SK-N-SH (cell line): ENCODE measurements around the gene EYA2. TPM values are rescaled to one million over a fixed set of nuclear protein-coding genes. Genes with fewer than 3 reads are reported as not detected.

Experiments
- CTCF ChIA-PET: fragments of 300-600, 350-600 bp; formaldehyde crosslinking; extraction: SDS; loops from one replicate; lab custom pipeline; 2021; lab: Yijun Ruan, JAX
- POLR2A ChIA-PET: fragments of 350-600 bp; sonication (Branson Sonifier 250); formaldehyde crosslinking; extraction: SDS; loops from one replicate; lab custom pipeline; 2020; ENCODE audit warnings: antibody characterized with exemption, inconsistent platforms; lab: Yijun Ruan, JAX
- DNase-seq: peaks from one replicate; pipeline ENCODE4 v3.0.0; 2012
- H2AFZ ChIP-seq: fragments of 200-600 bp; sonication (generic); 2 replicates; pipeline ENCODE4 v1.8.1; 2016; ENCODE audit warnings: antibody characterized with exemption, mild to moderate bottlenecking, low read depth
- H3F3A ChIP-seq: fragments of 200-600 bp; sonication (generic); replicated peaks from 2 replicates; pipeline ENCODE3; 2016; ENCODE audit warnings: antibody characterized with exemption, mild to moderate bottlenecking; ENCODE audit not compliant: insufficient read depth
- H3K27ac ChIP-seq, 2 experiments: fragments of 200-500 bp in 1 of 2; fragments of 200-600 bp in 1 of 2; sonication (Bioruptor generic) in 1 of 2; sonication (generic), shearing (Covaris generic) in 1 of 2; 2 replicates each; pipeline versions ENCODE4 v1.5.1 to v1.6.1; 2014 to 2016; ENCODE audit warnings: low read depth in 2 of 2, inconsistent platforms in 1 of 2, low read length in 1 of 2, mild to moderate bottlenecking in 1 of 2, mixed read lengths in 1 of 2
- H3K27me3 ChIP-seq: fragments of 200-600 bp; sonication (generic), shearing (Covaris generic); 2 replicates; pipeline ENCODE4 v1.6.1; 2016; ENCODE audit warnings: mixed run types; ENCODE audit not compliant: insufficient read depth
- H3K36me3 ChIP-seq, 2 experiments: fragments of 200-500 bp in 1 of 2; fragments of 200-600 bp in 1 of 2; sonication (Bioruptor generic) in 1 of 2; sonication (generic) in 1 of 2; replicated peaks in 1 of 2; 2 replicates each; pipeline versions ENCODE3 to v1.5.1; 2014 to 2016; ENCODE audit warnings: low read length in 1 of 2, mild to moderate bottlenecking in 1 of 2; ENCODE audit not compliant: insufficient read depth in 2 of 2, control insufficient read depth in 1 of 2
- H3K4me1 ChIP-seq, 2 experiments: fragments of 200-500 bp in 1 of 2; fragments of 200-600 bp in 1 of 2; sonication (Bioruptor generic) in 1 of 2; sonication (generic), shearing (Covaris generic) in 1 of 2; 2 replicates each; pipeline versions ENCODE4 v1.5.1 to v1.6.1; 2014 to 2016; ENCODE audit warnings: low read depth in 1 of 2, low read length in 1 of 2, mixed run types in 1 of 2; ENCODE audit not compliant: insufficient read depth in 2 of 2, control insufficient read depth in 1 of 2
- H3K4me2 ChIP-seq: fragments of 200-600 bp; sonication (generic), shearing (Covaris generic); 2 replicates; pipeline ENCODE4 v1.6.1; 2017; ENCODE audit warnings: mixed run types
- H3K4me3 ChIP-seq, 2 experiments: fragments of 200-500 bp in 1 of 2; fragments of 200-600 bp in 1 of 2; sonication (Bioruptor generic) in 1 of 2; sonication (generic), shearing (Covaris generic) in 1 of 2; 2 replicates each; pipeline versions ENCODE4 v1.5.1 to v1.8.1; 2014 to 2016; ENCODE audit warnings: low read depth in 2 of 2, inconsistent platforms in 1 of 2, low read length in 1 of 2, mild to moderate bottlenecking in 1 of 2, mixed read lengths in 1 of 2, moderate library complexity in 1 of 2
- H3K79me2 ChIP-seq: fragments of 200-600 bp; sonication (generic); 2 replicates; pipeline ENCODE4 v1.8.1; 2017; ENCODE audit warnings: mild to moderate bottlenecking; ENCODE audit not compliant: insufficient read depth
- H3K9ac ChIP-seq: fragments of 200-600 bp; sonication (generic); 2 replicates; pipeline ENCODE4 v1.6.1; 2017; ENCODE audit warnings: mixed run types
- H3K9me2 ChIP-seq: fragments of 200-600 bp; sonication (generic); 2 replicates; pipeline ENCODE4 v1.6.1; 2017; ENCODE audit warnings: mixed run types
- H3K9me3 ChIP-seq: fragments of 200-600 bp; sonication (generic); 2 replicates; pipeline ENCODE4 v1.6.1; 2017; ENCODE audit warnings: mixed run types, mild to moderate bottlenecking, moderate library complexity
- H4K20me1 ChIP-seq: fragments of 200-600 bp; sonication (generic); 2 replicates; pipeline ENCODE4 v1.6.1; 2017; ENCODE audit warnings: mild to moderate bottlenecking, mixed run types; ENCODE audit not compliant: insufficient read depth
- EP300 ChIP-seq, 2 experiments: IDR thresholded peaks; 2 replicates each; pipeline versions ENCODE4 v1.4.0 to v1.6.1; 2012; ENCODE audit warnings: borderline replicate concordance in 1 of 2, low read depth in 1 of 2, low read length in 1 of 2
- FOSL2 ChIP-seq: IDR thresholded peaks from 2 replicates; pipeline ENCODE4 v1.4.0; 2012; ENCODE audit warnings: low read depth, mild to moderate bottlenecking, moderate library complexity, borderline replicate concordance
- JUND ChIP-seq: IDR thresholded peaks from 2 replicates; pipeline ENCODE4 v1.4.0; 2012
- MEF2A ChIP-seq: IDR thresholded peaks from 2 replicates; pipeline ENCODE4 v1.4.0; 2012; ENCODE audit warnings: low read depth, borderline replicate concordance
- NFIC ChIP-seq: IDR thresholded peaks from 2 replicates; pipeline ENCODE4 v1.4.0; 2012; ENCODE audit warnings: borderline replicate concordance
- NRF1 ChIP-seq: IDR thresholded peaks from 2 replicates; pipeline ENCODE4 v1.6.1; 2012; ENCODE audit warnings: low read depth, mild to moderate bottlenecking, low read length
- TCF12 ChIP-seq: IDR thresholded peaks from 2 replicates; pipeline ENCODE4 v1.4.0; 2012
- WGBS: methylation state at CpG from one replicate; pipeline ENCODE4 v1.1.6; 2017; ENCODE audit warnings: low lambda C conversion rate; 5-methylcytosine and 5-hydroxymethylcytosine counted together
- polyA plus RNA-seq, 3 experiments: library from polyadenylated mRNA; depleted of rRNA; stranded (reverse); fragments of >200 nt; gene quantifications; 2 replicates each; pipeline ENCODE4 v1.2.3, GENCODE V29; 2012
- TF ChIP-seq, protein P1 (sequence below): IDR thresholded peaks from 2 replicates; pipeline ENCODE4 v1.4.0; 2012; ENCODE audit warnings: low read depth, borderline replicate concordance
- TF ChIP-seq, protein P2 (sequence below): IDR thresholded peaks from 2 replicates; pipeline ENCODE4 v1.6.1; 2012; ENCODE audit warnings: mild to moderate bottlenecking, low read depth, low read length, moderate library complexity
- TF ChIP-seq, protein P3 (sequence below): IDR thresholded peaks from 2 replicates; pipeline ENCODE4 v1.4.0; 2012; ENCODE audit warnings: low read depth, borderline replicate concordance

Gene EYA2
- polyA plus RNA-seq, 1 of the 3 experiments (the other 2 are of a cell fraction) = 0.05 TPM

DNA sequence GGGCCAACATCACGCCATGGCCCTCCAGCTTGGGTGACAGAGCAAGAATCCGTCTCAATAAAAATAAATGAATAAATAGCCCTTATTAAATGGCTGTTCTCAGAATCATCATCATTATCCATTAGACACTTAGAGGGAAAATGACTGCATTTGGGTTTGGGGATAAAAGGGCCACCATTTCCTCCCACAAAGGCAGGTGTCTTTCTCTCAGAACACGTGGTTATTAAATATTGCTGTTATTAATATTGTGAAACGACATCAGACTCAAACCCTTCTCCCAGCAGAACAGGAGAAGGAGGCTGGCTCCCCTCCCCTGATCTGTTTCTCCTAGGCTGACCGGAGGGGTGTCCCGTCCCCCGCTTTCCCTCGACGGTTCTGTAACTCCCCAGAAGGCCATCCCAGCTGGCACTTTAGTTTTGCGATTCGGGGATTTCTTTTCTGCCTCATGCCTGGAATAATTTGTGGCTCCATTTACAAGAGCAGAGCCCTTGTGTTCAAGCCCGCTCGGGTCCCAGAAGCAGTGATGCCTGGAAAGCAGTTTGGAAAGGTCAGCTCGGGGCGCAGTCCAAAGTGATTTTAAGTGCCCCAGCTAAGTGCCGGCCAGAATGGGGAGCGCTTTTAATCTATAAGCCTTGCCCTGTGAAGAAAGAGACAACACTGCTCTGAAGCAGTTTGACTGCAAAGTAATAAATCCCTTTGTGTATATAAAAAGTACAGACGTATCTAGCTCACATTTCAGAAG, 41.9 kb downstream of the EYA2 start:
- Histone ChIP-seq H3K4me3 (no peak overlapping the region), H3K79me2 (no peaks in the 10 kb centered on the region), H2AFZ (no peak overlapping the region), H3K27ac (no peak overlapping the region), H3K4me2 (no peak overlapping the region), H3K36me3 (no peaks in the 10 kb centered on the region), H3K4me1 (no peaks in the 10 kb centered on the region), H3K27me3 (no peaks in the 10 kb centered on the region; the same call in 1 of the 2 replicates), H3F3A (no peaks in the 10 kb centered on the region), H4K20me1 (no peaks in the 10 kb centered on the region), H3K9ac (no peak overlapping the region), H3K9me3 (no peaks in the 10 kb centered on the region), H3K9me2 (no peaks in the 10 kb centered on the region)
- ChIA-PET POLR2A (no interaction called here), CTCF (no interaction called here)
- 68% methylated on average over 18 of the region's 18 CpGs for WGBS
- TF ChIP-seq, protein P1, sequence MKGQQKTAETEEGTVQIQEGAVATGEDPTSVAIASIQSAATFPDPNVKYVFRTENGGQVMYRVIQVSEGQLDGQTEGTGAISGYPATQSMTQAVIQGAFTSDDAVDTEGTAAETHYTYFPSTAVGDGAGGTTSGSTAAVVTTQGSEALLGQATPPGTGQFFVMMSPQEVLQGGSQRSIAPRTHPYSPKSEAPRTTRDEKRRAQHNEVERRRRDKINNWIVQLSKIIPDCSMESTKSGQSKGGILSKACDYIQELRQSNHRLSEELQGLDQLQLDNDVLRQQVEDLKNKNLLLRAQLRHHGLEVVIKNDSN = no peak
- no peak for TF ChIP-seq FOSL2
- TF ChIP-seq NFIC = no peak
- no peak for TF ChIP-seq MEF2A
- no peak for TF ChIP-seq EP300 (IDR thresholded peaks at IDR 0.05; ENCODE audit: borderline replicate concordance in 1 of 2, low read depth in 1 of 2, low read length in 1 of 2)
- TF ChIP-seq, protein P2, sequence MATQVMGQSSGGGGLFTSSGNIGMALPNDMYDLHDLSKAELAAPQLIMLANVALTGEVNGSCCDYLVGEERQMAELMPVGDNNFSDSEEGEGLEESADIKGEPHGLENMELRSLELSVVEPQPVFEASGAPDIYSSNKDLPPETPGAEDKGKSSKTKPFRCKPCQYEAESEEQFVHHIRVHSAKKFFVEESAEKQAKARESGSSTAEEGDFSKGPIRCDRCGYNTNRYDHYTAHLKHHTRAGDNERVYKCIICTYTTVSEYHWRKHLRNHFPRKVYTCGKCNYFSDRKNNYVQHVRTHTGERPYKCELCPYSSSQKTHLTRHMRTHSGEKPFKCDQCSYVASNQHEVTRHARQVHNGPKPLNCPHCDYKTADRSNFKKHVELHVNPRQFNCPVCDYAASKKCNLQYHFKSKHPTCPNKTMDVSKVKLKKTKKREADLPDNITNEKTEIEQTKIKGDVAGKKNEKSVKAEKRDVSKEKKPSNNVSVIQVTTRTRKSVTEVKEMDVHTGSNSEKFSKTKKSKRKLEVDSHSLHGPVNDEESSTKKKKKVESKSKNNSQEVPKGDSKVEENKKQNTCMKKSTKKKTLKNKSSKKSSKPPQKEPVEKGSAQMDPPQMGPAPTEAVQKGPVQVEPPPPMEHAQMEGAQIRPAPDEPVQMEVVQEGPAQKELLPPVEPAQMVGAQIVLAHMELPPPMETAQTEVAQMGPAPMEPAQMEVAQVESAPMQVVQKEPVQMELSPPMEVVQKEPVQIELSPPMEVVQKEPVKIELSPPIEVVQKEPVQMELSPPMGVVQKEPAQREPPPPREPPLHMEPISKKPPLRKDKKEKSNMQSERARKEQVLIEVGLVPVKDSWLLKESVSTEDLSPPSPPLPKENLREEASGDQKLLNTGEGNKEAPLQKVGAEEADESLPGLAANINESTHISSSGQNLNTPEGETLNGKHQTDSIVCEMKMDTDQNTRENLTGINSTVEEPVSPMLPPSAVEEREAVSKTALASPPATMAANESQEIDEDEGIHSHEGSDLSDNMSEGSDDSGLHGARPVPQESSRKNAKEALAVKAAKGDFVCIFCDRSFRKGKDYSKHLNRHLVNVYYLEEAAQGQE = no peak
- no peak for TF ChIP-seq TCF12
- TF ChIP-seq, protein P3, sequence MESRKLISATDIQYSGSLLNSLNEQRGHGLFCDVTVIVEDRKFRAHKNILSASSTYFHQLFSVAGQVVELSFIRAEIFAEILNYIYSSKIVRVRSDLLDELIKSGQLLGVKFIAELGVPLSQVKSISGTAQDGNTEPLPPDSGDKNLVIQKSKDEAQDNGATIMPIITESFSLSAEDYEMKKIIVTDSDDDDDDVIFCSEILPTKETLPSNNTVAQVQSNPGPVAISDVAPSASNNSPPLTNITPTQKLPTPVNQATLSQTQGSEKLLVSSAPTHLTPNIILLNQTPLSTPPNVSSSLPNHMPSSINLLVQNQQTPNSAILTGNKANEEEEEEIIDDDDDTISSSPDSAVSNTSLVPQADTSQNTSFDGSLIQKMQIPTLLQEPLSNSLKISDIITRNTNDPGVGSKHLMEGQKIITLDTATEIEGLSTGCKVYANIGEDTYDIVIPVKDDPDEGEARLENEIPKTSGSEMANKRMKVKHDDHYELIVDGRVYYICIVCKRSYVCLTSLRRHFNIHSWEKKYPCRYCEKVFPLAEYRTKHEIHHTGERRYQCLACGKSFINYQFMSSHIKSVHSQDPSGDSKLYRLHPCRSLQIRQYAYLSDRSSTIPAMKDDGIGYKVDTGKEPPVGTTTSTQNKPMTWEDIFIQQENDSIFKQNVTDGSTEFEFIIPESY = no peak
- no peak for DNase-seq

DNA sequence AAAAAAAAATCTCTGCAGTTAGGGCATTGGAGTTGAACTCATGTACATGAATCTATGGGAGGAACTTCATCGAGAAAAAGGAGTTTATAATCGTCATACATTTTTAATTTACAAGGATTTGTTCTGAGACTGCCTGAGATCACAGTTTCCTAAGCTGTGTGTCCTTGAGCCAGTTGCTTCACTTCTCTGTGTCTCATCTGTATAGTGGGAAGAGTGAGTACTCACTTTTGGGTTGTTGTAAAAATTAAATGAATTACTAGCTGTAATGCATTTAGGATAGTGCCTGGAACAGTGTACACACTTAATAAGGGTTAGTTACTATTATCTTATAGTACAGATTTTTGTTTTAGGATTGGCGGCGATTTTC, 42.5 kb downstream of the EYA2 start:
- ChIA-PET POLR2A (no interaction called here), CTCF (no interaction called here)
- no peaks in the 10 kb centered on the region for H3K9me3 ChIP-seq
- no peak overlapping the region for H3K4me2 ChIP-seq
- TF ChIP-seq NRF1 (no peak), JUND (no peak), FOSL2 (no peak)
- H4K20me1 ChIP-seq = no peaks in the 10 kb centered on the region
- no peak for DNase-seq
- H3K27me3 ChIP-seq = no peaks in the 10 kb centered on the region; the same call in 1 of the 2 replicates
- no peaks in the 10 kb centered on the region for H3K9me2 ChIP-seq
- no peaks in the 10 kb centered on the region for H3K79me2 ChIP-seq
- no peaks in the 10 kb centered on the region for H3K36me3 ChIP-seq
- no peaks in the 10 kb centered on the region for H3K4me1 ChIP-seq
- WGBS = 45% methylated on average over 4 of the region's 4 CpGs
- H3K27ac ChIP-seq = no peak overlapping the region
- no peak overlapping the region for H3K9ac ChIP-seq
- no peak overlapping the region for H2AFZ ChIP-seq
- H3K4me3 ChIP-seq = no peak overlapping the region
- no peaks in the 10 kb centered on the region for H3F3A ChIP-seq
